ENCODE results near the gene SLC5A2. TPM values are rescaled to one million over a fixed set of nuclear protein-coding genes. Genes with fewer than 3 reads are reported as not detected.

SLC5A2 gene
- total and polyA plus RNA-seq, 2 of the 13 experiments (the other 11 are each of a cell fraction or from before 2014, with no cell fraction given), result 0.24 to 0.97 TPM

- 82% methylated on average over 21 of the region's 21 CpGs for WGBS (ENCODE audit: low lambda C conversion rate)
- CTCF ChIA-PET (ENCODE audit: low intra/inter-chr PET ratio, low total read pairs), result no interaction called here
- POLR2A ChIA-PET, result no interaction called here
- Histone ChIP-seq H3K9ac (ENCODE audit: insufficient read depth, low read depth, low read length) (no peak overlapping the region), H3K79me2 (ENCODE audit: insufficient read depth, low read length) (no peaks in the 10 kb centered on the region), H4K20me1 (ENCODE audit: insufficient read depth, low read length) (no peaks in the 10 kb centered on the region), H3K4me3 (replicated peaks in 1 of 3; ENCODE audit: insufficient read depth in 1 of 3, low read depth in 2 of 3, low read length in 3 of 3) (peak overlapping the region in 2 of 3 experiments; percentile 51 to 59; a peak in 2 of 6 replicates), H3K4me2 (ENCODE audit: low read depth, low read length) (peak overlapping the region; percentile 55), H2AFZ (ENCODE audit: low read length) (no peak overlapping the region), H3K36me3 (replicated peaks in 1 of 2; ENCODE audit: control insufficient read depth in 1 of 2, insufficient read depth in 2 of 2, low read length in 2 of 2) (no peaks in the 10 kb centered on the region), H3K9me3 (ENCODE audit: low read length) (peaks cover 17% of the 10 kb centered on the region), H3K4me1 (ENCODE audit: insufficient read depth, low read length) (peaks cover 5% of the 10 kb centered on the region), H3K27me3 (ENCODE audit: control insufficient read depth in 1 of 2, insufficient read depth in 2 of 2, low read length in 2 of 2) (peaks cover 3 to 27% of the 10 kb centered on the region in 2 experiments; a peak in 4 of 5 replicates), H3K27ac (ENCODE audit: extremely low read length, insufficient read depth, low read length) (no peak overlapping the region)
- in situ Hi-C loops (cut with HindIII; ENCODE audit: extremely low pct_ligation_motif_present, low pct_unique_long_range_greater_than_20kb), result no loop called here
- ATAC-seq (no peak; the same call in 2 of the 3 replicates), DNase-seq (ENCODE audit: low spot score) (no peak), FAIRE-seq (no peak)
- intact Hi-C loops (cut with micrococcal nuclease; ENCODE audit: unreplicated experiment), result no loop called here
- no peak for TF ChIP-seq DDIT3 (CRISPR knock-in tag; IDR thresholded peaks at IDR 0.05)
- TF ChIP-seq, protein P1, sequence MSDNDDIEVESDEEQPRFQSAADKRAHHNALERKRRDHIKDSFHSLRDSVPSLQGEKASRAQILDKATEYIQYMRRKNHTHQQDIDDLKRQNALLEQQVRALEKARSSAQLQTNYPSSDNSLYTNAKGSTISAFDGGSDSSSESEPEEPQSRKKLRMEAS (IDR thresholded peaks at IDR 0.05), result no peak
- TF ChIP-seq MXI1 (IDR thresholded peaks at IDR 0.05; ENCODE audit: borderline replicate concordance, low read depth, low read length), result no peak
- no peak for TF ChIP-seq NFE2 (CRISPR knock-in tag; IDR thresholded peaks at IDR 0.05)
- TF ChIP-seq ATRX (CRISPR knock-in tag; IDR thresholded peaks at IDR 0.05; ENCODE audit: borderline replicate concordance), result no peak
- TF ChIP-seq IRF9 (CRISPR knock-in tag; IDR thresholded peaks at IDR 0.05; ENCODE audit: borderline replicate concordance), result no peak
- TF ChIP-seq KDM4B (CRISPR knock-in tag; IDR thresholded peaks at IDR 0.05), result no peak
- TF ChIP-seq KLF9 (CRISPR knock-in tag; IDR thresholded peaks at IDR 0.05; ENCODE audit: low read depth), result no peak
- no peak for TF ChIP-seq WIZ (CRISPR knock-in tag; IDR thresholded peaks at IDR 0.05)
- TF ChIP-seq SIN3B (IDR thresholded peaks at IDR 0.05; ENCODE audit: low read length), result no peak
- TF ChIP-seq ZNF12 (CRISPR knock-in tag; IDR thresholded peaks at IDR 0.05), result no peak
- TF ChIP-seq TOPORS (CRISPR knock-in tag; IDR thresholded peaks at IDR 0.05), result no peak
- BruUV-seq (replicated peaks), result no TSS peak
These were observed 54.0 kb downstream of the SLC5A2 start for GRCh38 chr16:31536804-31537361.
